Measurements from ENCODE around the gene DBF4B. TPM values are rescaled to one million over a fixed set of nuclear protein-coding genes. Genes with fewer than 3 reads are reported as not detected.
"Not testable (repeated sequence)": the region's sequence is repeated elsewhere in the genome, so short reads cannot be mapped to it uniquely, and the experiment has no call there.

The DBF4B gene
- total and polyA plus RNA-seq, 4 donors, result 0.88 to 12.1 (median 4.1) TPM

DNA sequence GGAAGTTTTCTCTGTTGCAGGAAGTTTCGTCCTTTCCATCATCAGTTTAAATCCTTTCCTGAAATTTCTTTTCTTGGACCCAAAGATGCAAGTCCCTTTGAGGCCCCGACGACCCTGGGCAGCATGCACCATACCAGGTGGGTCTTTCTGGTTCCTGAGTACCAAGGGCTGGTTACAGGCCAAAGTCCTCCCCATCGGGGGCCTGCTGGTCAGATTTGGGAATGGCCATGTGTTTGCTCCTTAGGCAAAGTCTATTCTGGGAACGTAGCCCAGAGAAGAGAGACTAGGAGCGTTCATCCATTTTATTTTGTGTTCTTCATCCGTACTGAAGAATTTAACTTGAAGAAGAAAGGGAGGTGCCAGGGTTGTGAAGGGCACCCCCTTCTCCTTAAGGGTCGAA, 32.9 kb downstream of the DBF4B start:
- no peaks in the 10 kb centered on the region for H3K27me3 ChIP-seq (ENCODE audit: control insufficient read depth in 1 of 2, insufficient read depth in 2 of 2, low read length in 1 of 2)
- no peak for ATAC-seq (ENCODE audit: low FRiP score)
- DNase-seq, result no peak
- H3K9me3 ChIP-seq (ENCODE audit: control insufficient read depth, low read length), result no peaks in the 10 kb centered on the region
- intact Hi-C loops (cut with DNase I), result no loop called here
- H3K4me1 ChIP-seq (ENCODE audit: control insufficient read depth in 1 of 2, insufficient read depth in 2 of 2, low read length in 2 of 2), result no peaks in the 10 kb centered on the region
- H3K4me3 ChIP-seq (ENCODE audit: low read length in 2 of 2), result no peak overlapping the region
- no peak overlapping the region for H3K27ac ChIP-seq (ENCODE audit: low read depth in 1 of 2, low read length in 2 of 2)
- H3K36me3 ChIP-seq (ENCODE audit: control insufficient read depth in 1 of 2, insufficient read depth in 2 of 2, low read length in 1 of 2), result peaks cover 0 to 2% of the 10 kb centered on the region in 2 donors
- 94 to 95% methylated on average over 8 of the region's 8 CpGs for WGBS, 2 donors

GRCh38 chr17:44745301-44745700, 36.8 kb downstream of the DBF4B start:
- ATAC-seq (ENCODE audit: low FRiP score), result no peak
- WGBS, 2 donors, result 95 to 100% methylated on average over 1 of the region's 1 CpG
- no peaks in the 10 kb centered on the region for H3K4me1 ChIP-seq (ENCODE audit: control insufficient read depth in 1 of 2, insufficient read depth in 2 of 2, low read length in 2 of 2)
- no peak for DNase-seq
- no peaks in the 10 kb centered on the region for H3K9me3 ChIP-seq (ENCODE audit: control insufficient read depth, low read length)
- H3K27ac ChIP-seq (ENCODE audit: low read depth in 1 of 2, low read length in 2 of 2), result no peak overlapping the region
- no peaks in the 10 kb centered on the region for H3K36me3 ChIP-seq (ENCODE audit: control insufficient read depth in 1 of 2, insufficient read depth in 2 of 2, low read length in 1 of 2)
- intact Hi-C loops (cut with DNase I), result no loop called here
- H3K4me3 ChIP-seq (ENCODE audit: low read length in 2 of 2), result no peak overlapping the region
- H3K27me3 ChIP-seq (ENCODE audit: control insufficient read depth in 1 of 2, insufficient read depth in 2 of 2, low read length in 1 of 2), result no peaks in the 10 kb centered on the region

DNA sequence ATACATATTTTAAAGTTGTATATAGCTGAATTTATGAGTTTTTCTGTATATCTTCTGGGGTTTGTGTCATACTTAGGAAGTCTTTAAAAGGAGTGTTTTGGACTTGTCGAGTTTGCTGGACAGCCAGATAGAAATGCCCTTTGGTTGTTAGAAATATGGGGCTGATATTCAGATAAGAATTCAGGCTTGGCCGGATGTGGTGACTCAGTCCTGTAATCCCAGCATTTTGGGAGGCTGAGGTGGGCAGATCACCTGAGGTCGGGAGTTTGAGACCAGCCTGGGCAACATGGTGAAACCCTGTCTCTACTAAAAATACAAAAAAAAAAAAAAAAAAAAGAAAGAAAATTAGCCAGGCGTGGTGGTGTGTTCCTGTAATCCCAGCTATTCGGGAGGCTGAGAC, 37.3 kb downstream of the DBF4B start:
- WGBS, 2 donors, result 86 to 88% methylated on average over 5 of the region's 5 CpGs
- H3K36me3 ChIP-seq (ENCODE audit: control insufficient read depth in 1 of 2, insufficient read depth in 2 of 2, low read length in 1 of 2); ATAC-seq (ENCODE audit: low FRiP score): not testable (repeated sequence)

GRCh38 chr17:44747566-44747965, 39.1 kb downstream of the DBF4B start:
- ATAC-seq (ENCODE audit: low FRiP score), result no peak
- intact Hi-C loops (cut with DNase I), result no loop called here
- Histone ChIP-seq H3K9me3 (ENCODE audit: control insufficient read depth, low read length) (no peaks in the 10 kb centered on the region), H3K4me3 (ENCODE audit: low read length in 2 of 2) (no peak overlapping the region), H3K27ac (ENCODE audit: low read depth in 1 of 2, low read length in 2 of 2) (no peak overlapping the region), H3K4me1 (ENCODE audit: control insufficient read depth in 1 of 2, insufficient read depth in 2 of 2, low read length in 2 of 2) (no peaks in the 10 kb centered on the region), H3K36me3 (ENCODE audit: control insufficient read depth in 1 of 2, insufficient read depth in 2 of 2, low read length in 1 of 2) (no peaks in the 10 kb centered on the region), H3K27me3 (ENCODE audit: control insufficient read depth in 1 of 2, insufficient read depth in 2 of 2, low read length in 1 of 2) (no peaks in the 10 kb centered on the region)
- DNase-seq, result no peak

More for the DNA sequence above, 37.3 kb downstream of the DBF4B start:
- DNase-seq; intact Hi-C loops (cut with DNase I); H3K9me3 ChIP-seq (ENCODE audit: control insufficient read depth, low read length); H3K27me3 ChIP-seq (ENCODE audit: control insufficient read depth in 1 of 2, insufficient read depth in 2 of 2, low read length in 1 of 2); H3K27ac ChIP-seq (ENCODE audit: low read depth in 1 of 2, low read length in 2 of 2); H3K4me1 ChIP-seq (ENCODE audit: control insufficient read depth in 1 of 2, insufficient read depth in 2 of 2, low read length in 2 of 2); H3K4me3 ChIP-seq (ENCODE audit: low read length in 2 of 2): not testable (repeated sequence)

GRCh38 chr17:44749076-44749979, 40.9 kb downstream of the DBF4B start:
- ATAC-seq (ENCODE audit: low FRiP score) (peak; percentile 19), DNase-seq (no peak)
- H3K27me3 ChIP-seq (ENCODE audit: control insufficient read depth in 1 of 2, insufficient read depth in 2 of 2, low read length in 1 of 2), result no peaks in the 10 kb centered on the region
- WGBS, 2 donors, result 51 to 53% methylated on average over 19 of the region's 19 CpGs
- H3K27ac ChIP-seq (ENCODE audit: low read depth in 1 of 2, low read length in 2 of 2), result no peak overlapping the region
- no peaks in the 10 kb centered on the region for H3K4me1 ChIP-seq (ENCODE audit: control insufficient read depth in 1 of 2, insufficient read depth in 2 of 2, low read length in 2 of 2)
- H3K36me3 ChIP-seq (ENCODE audit: control insufficient read depth in 1 of 2, insufficient read depth in 2 of 2, low read length in 1 of 2), result no peaks in the 10 kb centered on the region
- H3K9me3 ChIP-seq (ENCODE audit: control insufficient read depth, low read length), result no peaks in the 10 kb centered on the region
- intact Hi-C loops (cut with DNase I), result no loop called here
- no peak overlapping the region for H3K4me3 ChIP-seq (ENCODE audit: low read length in 2 of 2)

DNA sequence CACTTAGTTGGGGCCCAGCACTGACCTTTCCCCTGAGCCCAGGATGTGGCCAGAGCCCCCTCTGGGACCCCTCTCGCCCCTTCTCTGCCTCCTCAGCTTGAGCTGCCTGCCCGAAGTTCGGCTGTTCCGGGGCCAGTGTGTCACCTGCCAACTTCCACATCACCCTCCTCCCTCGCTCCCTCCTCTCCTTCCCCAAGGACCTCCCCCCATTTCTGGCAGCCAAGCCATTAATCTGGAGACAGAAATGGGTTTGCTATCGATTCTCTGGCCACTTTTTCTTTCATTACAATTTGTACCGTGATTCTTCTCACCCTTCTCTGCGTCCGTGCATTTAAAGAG, 41.5 kb downstream of the DBF4B start:
- ATAC-seq (ENCODE audit: low FRiP score), result no peak
- H3K4me1 ChIP-seq (ENCODE audit: control insufficient read depth in 1 of 2, insufficient read depth in 2 of 2, low read length in 2 of 2), result no peaks in the 10 kb centered on the region
- intact Hi-C loops (cut with DNase I), result no loop called here
- H3K27ac ChIP-seq (ENCODE audit: low read depth in 1 of 2, low read length in 2 of 2), result no peak overlapping the region
- no peak for DNase-seq
- no peak overlapping the region for H3K4me3 ChIP-seq (ENCODE audit: low read length in 2 of 2)
- no peaks in the 10 kb centered on the region for H3K27me3 ChIP-seq (ENCODE audit: control insufficient read depth in 1 of 2, insufficient read depth in 2 of 2, low read length in 1 of 2)
- H3K9me3 ChIP-seq (ENCODE audit: control insufficient read depth, low read length), result no peaks in the 10 kb centered on the region
- no peaks in the 10 kb centered on the region for H3K36me3 ChIP-seq (ENCODE audit: control insufficient read depth in 1 of 2, insufficient read depth in 2 of 2, low read length in 1 of 2)
- 33 to 34% methylated on average over 9 of the region's 9 CpGs for WGBS, 2 donors

DNA sequence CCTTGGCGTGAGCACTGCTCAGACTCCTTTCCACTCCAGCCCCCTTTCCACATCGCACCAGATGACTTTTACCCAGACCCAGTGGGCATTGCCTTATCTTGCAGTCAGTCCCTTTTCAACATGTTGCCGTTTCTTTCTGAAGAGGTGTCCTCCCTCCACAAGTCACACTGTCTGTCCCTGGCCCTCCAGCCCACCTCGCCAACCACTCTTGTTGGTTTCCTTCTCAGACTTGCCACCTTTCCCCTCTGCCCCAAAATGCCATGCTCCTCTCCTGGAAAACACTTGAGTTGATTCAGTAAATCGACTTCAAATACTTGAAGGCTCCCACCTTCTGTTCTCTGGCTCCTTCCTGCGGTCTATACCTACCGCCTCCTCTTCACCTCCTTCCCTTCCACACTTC, 42.9 kb downstream of the DBF4B start:
- Histone ChIP-seq H3K4me1 (ENCODE audit: control insufficient read depth in 1 of 2, insufficient read depth in 2 of 2, low read length in 2 of 2) (no peaks in the 10 kb centered on the region), H3K36me3 (ENCODE audit: control insufficient read depth in 1 of 2, insufficient read depth in 2 of 2, low read length in 1 of 2) (no peaks in the 10 kb centered on the region), H3K27ac (ENCODE audit: low read depth in 1 of 2, low read length in 2 of 2) (no peak overlapping the region), H3K9me3 (ENCODE audit: control insufficient read depth, low read length) (no peaks in the 10 kb centered on the region), H3K4me3 (ENCODE audit: low read length in 2 of 2) (no peak overlapping the region), H3K27me3 (ENCODE audit: control insufficient read depth in 1 of 2, insufficient read depth in 2 of 2, low read length in 1 of 2) (no peaks in the 10 kb centered on the region)
- no peak for ATAC-seq (ENCODE audit: low FRiP score)
- 88 to 93% methylated on average over 7 of the region's 7 CpGs for WGBS, 2 donors
- intact Hi-C loops (cut with DNase I), result no loop called here
- no peak for DNase-seq

DNA sequence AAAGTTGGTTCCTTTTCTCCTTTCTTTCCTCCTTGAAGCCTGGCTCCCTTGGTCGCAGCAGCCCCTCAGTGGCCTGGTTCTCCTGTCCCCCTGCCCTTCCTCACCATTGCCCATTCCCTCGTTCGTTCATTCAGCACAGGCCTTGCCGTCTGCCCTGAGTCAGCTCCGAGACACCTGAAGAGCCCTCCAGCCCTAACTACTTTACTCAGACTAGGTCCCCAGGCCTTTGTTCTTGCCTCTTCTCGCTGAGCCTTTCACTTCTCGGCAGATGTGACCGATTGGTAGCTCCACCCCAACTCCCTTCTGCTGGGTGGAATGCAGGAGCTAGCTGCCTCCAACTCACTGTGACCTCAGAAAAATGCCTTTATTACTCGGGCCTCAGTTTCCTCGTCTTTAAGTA, 43.3 kb downstream of the DBF4B start:
- H3K27me3 ChIP-seq (ENCODE audit: control insufficient read depth in 1 of 2, insufficient read depth in 2 of 2, low read length in 1 of 2), result no peaks in the 10 kb centered on the region
- no peak overlapping the region for H3K4me3 ChIP-seq (ENCODE audit: low read length in 2 of 2)
- 90 to 91% methylated on average over 10 of the region's 10 CpGs for WGBS, 2 donors
- H3K4me1 ChIP-seq (ENCODE audit: control insufficient read depth in 1 of 2, insufficient read depth in 2 of 2, low read length in 2 of 2), result no peaks in the 10 kb centered on the region
- no peak for DNase-seq
- no peak overlapping the region for H3K27ac ChIP-seq (ENCODE audit: low read depth in 1 of 2, low read length in 2 of 2)
- H3K36me3 ChIP-seq (ENCODE audit: control insufficient read depth in 1 of 2, insufficient read depth in 2 of 2, low read length in 1 of 2), result no peaks in the 10 kb centered on the region
- H3K9me3 ChIP-seq (ENCODE audit: control insufficient read depth, low read length), result no peaks in the 10 kb centered on the region
- ATAC-seq (ENCODE audit: low FRiP score), result no peak
- intact Hi-C loops (cut with DNase I), result no loop called here

Measured in aorta (tissue), 5 donors.